T-helper 1 cell treated with Interleukin-12 subunit alpha and Interleukin-12 subunit beta and Interleukin-4 antibody, amounts not matched to agents 30 ng/mL and 1 ng/mL, for 36 hours (primary cell): Measurements from ENCODE around the gene BRAT1. TPM values are rescaled to one million over a fixed set of nuclear protein-coding genes. Genes with fewer than 3 reads are reported as not detected.

ENCODE experiments used
- intact Hi-C: fragments of 100-400 bp; cut with micrococcal nuclease; formaldehyde crosslinking; loops from one replicate; pipeline ENCODE4 v1.15.1; 2024
- total RNA-seq: library from RNA; stranded (reverse); gene quantifications from 2 replicates; pipeline ENCODE4 v1.2.3, GENCODE V29; 2022

The BRAT1 gene
- total RNA-seq, 1 donor from 2014 or later = 36.4 TPM

DNA sequence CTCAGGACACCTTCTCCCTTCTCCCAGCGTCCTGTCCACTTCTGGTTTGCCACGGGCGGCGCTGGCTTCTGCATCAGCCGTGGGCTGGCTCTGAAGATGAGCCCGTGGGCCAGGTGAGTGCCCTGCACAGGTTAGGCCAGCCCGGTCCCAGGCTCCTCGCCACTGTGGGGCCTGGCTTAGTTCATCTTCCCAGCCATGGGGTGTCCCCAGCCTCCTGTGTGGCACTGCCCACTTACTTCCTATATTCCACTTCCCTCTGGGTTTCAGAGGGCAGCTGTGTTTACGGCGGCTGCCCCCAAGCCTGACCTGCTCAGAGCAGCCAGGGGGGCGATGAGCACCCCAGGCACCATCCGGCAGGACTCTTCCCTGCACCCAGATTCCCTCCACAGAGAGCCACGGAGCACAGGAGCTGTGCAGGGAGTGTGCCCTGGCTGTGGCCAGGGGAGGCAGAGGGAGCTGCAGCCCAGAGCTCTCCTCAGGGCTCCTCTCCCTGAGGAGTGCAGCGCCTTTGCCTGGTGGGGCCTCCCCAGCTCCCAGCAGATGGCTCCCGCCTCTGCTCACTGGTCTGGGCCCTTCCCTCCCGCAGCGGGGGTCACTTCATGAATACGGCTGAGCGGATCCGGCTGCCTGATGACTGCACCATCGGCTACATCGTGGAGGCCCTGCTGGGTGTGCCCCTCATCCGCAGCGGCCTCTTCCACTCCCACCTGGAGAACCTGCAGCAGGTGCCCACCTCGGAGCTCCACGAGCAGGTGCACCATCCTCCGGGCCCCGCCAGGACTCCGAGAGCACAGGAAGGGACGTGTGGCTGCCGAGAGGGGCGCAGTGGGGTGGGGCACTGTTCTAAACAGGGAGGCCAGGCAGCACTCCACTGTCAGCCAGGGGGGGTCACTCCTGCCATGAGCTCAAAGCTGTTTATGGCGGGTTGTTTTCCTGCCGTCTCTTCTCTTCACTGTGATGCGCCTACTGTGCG is 29.4 kb downstream of the BRAT1 start:
- intact Hi-C loops = loop anchor here (10.0 kb wide), 2 partner anchors 281 to 581 kb away; partner anchors contain the start of genes MRM2 and NUDT1

DNA sequence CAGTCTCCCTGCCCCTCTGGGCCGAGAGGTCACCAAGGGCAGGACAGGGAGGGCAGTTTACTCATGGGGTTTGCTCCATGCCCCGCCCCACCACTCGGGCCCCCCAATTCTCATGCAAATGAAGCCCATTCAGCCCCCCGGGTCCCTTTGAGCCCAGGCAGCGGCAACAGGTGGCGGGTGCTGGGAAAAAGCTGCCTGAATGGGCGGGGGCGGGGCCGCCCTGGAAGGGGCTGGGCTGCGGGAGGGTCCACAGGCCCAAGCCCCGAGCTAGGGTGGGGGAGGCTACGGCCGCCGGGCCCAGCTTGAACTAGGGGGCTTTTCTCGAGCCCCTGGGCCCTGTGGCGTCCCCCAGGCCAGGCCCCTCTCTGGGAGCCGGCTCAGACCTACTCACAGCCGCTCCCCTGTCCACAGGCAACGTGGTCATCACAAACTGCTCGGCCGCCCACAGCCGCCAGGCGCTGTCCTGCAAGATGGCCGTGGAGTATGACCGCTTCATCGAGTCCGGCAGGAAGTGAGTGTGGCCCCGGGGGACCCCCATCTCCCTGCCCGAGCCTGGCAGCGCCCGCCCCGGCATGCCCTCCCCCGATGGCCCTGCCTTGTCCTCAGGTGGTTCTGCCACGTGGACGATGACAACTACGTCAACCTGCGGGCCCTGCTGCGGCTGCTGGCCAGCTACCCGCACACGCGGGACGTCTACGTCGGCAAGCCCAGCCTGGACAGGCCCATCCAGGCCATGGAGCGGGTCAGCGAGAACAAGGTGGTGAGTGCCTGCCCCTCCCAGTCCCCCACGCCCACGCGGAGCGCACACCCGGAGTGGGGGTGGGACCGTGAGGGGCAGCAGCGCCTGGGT is 30.3 kb downstream of the BRAT1 start:
- intact Hi-C loops = loop anchor here (10.0 kb wide), 2 partner anchors 280 to 580 kb away; partner anchors contain the start of genes MRM2 and NUDT1

- intact Hi-C loops = loop anchor here (2.0 to 10.0 kb wide), 3 partner anchors 235 to 579 kb away; partner anchors contain the start of genes MRM2 and NUDT1
Observed at GRCh38 chr7:2523941-2524807, 31.1 kb downstream of the BRAT1 start.

DNA sequence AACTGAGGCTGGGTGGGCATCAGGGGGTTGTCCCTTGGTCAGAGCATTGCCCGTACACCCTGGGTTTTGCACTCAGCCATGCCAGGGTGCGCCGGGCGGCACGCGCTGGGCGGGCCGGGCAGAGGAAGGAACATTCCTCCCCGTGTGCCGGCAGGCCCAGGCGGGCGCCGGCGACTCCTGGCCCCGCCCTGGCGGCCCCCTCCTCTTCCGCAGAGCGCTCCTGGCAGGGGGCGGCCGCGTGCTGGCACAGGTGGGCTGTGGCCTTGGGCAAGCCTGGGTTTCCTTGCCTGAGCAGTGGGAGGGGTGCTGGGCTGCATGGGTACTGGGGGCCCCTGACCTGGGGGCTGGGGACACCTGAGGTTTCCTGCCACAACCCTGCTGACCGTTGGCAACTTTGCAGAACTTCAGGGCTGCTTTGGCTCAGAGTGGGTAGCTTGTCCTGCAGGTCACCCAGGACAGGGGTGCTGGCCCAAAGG is 31.8 kb downstream of the BRAT1 start:
- intact Hi-C loops = loop anchor here (2.0 to 10.0 kb wide), 3 partner anchors 235 to 579 kb away; partner anchors contain the start of genes MRM2 and NUDT1

DNA sequence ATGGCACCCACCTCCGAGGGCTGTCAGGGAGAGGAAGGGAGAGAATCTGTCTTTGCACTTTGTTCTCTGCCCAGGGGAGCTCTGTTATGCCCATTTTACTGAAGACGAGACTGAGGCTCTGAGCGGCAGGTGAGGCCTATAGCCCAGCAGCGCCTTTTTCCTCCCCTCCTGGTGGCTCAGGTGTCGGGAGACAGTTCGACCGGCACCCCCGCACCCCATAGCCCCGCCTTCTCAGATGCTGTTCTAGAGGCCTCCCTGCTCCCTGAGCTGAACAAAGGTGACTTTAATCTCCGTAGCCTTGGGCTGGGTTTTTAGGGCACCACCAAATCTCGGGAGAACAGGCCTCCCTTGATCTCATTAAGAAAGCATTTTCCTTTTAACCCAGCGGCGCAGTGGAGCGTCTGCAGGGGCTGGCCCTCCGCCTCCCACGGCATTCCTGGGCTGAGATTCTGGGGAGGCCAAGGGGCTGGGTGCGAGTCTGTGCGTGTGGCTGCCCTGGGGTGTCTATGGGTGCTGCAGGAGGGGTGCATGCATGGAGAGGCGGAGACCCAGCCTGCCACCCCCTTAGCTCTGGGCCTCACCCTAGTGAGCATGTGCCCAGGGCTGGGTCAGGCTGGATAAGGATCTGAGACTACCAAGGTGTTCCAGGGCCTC is 32.4 kb downstream of the BRAT1 start:
- intact Hi-C loops = loop anchor here (1.0 to 10.0 kb wide), 5 partner anchors 7 to 578 kb away; partner anchors contain the start of genes MRM2 and NUDT1

GRCh38 chr7:2521952-2522591 is 33.3 kb downstream of the BRAT1 start:
- intact Hi-C loops = loop anchor here (1.0 to 10.0 kb wide), 5 partner anchors 8 to 577 kb away; partner anchors contain the start of genes MRM2 and NUDT1

GRCh38 chr7:2521341-2521745 is 34.0 kb downstream of the BRAT1 start:
- intact Hi-C loops = loop anchor here (10.0 kb wide), 2 partner anchors 277 to 577 kb away; partner anchors contain the start of genes MRM2 and NUDT1

- intact Hi-C loops = loop anchor here (10.0 kb wide), 2 partner anchors 276 to 576 kb away; partner anchors contain the start of genes MRM2 and NUDT1
Observed at GRCh38 chr7:2520761-2521290, 34.5 kb downstream of the BRAT1 start.

GRCh38 chr7:2520131-2520760 is 35.1 kb downstream of the BRAT1 start:
- intact Hi-C loops = loop anchor here (10.0 kb wide), 2 partner anchors 275 to 575 kb away; partner anchors contain the start of genes MRM2 and NUDT1

DNA sequence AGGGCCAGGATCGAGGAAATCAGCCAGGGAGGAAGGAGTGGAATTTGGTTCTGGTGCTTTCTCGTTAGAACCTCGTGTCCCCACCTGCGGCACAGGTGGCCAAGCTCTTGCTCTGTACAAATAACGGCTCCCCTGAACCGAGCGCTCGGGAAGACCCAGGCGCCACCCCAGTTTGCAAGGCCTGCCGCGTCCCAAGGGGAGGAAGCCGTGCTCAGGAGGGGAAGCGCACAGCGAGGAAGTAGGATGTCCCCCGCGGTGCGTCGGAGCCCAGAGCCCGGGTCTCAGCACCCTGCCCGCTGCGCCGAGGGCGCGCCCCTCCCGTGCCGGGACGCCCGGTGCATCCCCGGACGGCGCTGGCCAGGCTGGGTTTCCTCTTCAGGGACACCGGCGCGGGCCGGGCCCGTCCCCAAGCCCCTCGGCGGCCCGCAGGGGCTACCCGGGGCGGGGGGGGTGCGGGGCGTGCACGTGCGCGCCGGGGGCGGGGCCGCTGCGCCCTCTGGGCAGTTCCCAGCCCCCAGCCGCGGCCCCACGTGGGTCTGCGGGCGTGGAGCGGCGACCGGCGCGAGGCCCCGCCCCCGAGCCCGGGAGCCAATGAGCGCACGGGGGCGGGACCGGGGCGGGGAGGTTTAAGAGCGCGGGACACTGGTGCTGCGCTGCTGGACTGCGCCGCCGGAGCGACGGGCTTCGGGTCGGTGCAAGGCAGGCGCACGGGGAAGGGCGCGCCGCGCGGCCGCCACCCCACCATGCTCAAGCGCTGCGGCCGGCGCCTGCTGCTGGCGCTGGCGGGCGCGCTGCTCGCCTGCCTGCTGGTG is 36.0 kb downstream of the BRAT1 start, which contains the start of gene LFNG:
Gene LFNG, plus strand, starts transcription at position 656 of the 812 bp plus-strand sequence. Its CDS starts 88 bp downstream, at position 744.
- intact Hi-C loops = loop anchor here (1.0 kb wide), 4 partner anchors 11 to 113 kb away; partner anchors contain the start of genes BRAT1 and TTYH3

GRCh38 chr7:2518737-2519118 is 36.6 kb downstream of the BRAT1 start:
- intact Hi-C loops = loop anchor here (1.0 kb wide), 4 partner anchors 10 to 113 kb away; partner anchors contain the start of genes BRAT1 and TTYH3

- intact Hi-C loops = no loop called here
Observed at GRCh38 chr7:2517678-2518507, 37.4 kb downstream of the BRAT1 start.

DNA sequence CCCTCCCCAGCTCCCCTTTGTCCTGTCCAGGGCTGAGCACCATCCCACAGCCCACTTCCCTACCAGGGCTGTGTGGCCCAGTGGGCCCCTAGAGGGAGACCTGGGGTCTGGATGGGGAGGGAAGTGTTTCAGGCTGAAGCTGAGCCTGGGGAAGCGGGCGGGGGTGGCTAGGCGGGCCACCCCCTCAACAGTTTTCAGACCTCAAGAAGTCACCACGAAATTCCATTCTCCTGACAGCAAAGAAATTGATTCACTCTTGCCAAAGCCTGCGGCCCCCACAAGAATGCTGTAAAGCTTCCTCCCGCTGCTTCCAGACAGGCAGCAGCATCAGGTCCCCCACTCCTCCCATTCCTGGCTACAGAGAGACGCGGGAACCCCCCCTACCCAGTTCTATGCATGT is 38.3 kb downstream of the BRAT1 start:
- intact Hi-C loops = no loop called here

DNA sequence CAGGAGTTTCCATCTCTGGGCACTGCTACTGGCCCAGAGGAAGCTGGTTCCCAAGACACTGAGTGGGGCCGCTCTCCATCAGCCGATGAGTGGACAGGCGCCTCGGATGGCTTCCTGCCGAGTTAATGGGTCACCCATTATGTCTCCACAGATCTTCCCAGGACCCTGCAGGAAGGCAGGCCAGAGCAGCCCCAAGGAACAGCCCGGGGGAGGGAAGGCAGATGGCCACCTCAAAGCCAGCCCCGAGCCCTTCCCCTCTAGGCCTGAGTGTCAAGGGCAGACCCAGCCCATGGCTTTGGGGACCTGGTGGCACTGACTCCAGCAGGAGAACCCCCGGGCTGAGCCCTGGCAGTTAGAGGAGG is 39.1 kb downstream of the BRAT1 start:
- intact Hi-C loops = no loop called here

DNA sequence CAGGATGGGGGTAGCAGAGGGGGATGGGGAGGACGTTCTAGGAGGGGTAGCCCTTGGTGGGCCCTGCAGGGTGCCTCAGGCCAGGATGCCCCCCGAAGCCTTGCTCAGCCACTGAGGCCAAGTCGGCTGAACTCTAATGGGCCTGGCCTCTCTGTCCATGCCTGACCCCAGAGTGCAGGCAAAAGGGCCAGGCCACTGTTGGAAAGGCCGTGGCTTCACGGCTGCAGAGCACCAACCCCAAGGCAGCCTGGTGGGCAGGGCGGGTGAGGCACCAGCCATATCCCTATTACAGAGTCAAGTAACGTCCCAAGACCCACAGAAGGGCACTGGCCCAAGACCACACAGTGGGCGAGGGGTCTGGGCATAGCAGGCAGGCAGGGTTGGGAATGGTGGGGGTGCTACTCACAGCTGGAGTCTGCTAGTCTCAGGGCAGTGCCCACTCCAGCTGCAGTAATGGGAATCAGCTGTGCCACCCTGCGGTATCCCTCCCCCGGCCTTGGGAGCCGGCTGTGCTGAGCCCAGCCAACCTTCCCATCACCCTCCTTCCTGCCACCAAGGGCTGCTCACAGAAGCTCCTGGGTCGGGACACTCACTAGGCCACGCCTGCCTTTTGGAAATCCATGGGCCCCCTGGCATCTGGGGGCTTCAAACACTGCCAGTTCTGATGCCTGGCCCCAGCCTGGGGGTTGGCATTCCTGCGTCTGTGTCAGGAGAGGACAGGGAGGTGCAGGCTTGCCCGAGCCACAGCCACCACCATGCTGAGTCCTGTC is 39.7 kb downstream of the BRAT1 start:
- intact Hi-C loops = no loop called here
